GM03348 (cell line): ENCODE results near the gene CCDC187.

Experiments
- DNase-seq: peaks from one replicate; pipeline ENCODE4 v3.0.0; 2012; ENCODE audit warnings: low spot score

CCDC187 gene

GRCh38 chr9:136223871-136224640 lies 79.8 kb downstream of the CCDC187 start:
- no peak for DNase-seq

- DNase-seq = no peak
Measured at GRCh38 chr9:136222906-136223285, 81.0 kb downstream of the CCDC187 start.

- no peak for DNase-seq
Measured at GRCh38 chr9:136222166-136222905, 81.6 kb downstream of the CCDC187 start.

- DNase-seq = no peak
Measured at GRCh38 chr9:136220017-136220729, 83.7 kb downstream of the CCDC187 start.

- no peak for DNase-seq
Measured at GRCh38 chr9:136219276-136219675, 84.6 kb downstream of the CCDC187 start.

- no peak for DNase-seq
Measured at GRCh38 chr9:136218673-136219072, 85.2 kb downstream of the CCDC187 start.

GRCh38 chr9:136218271-136218670 lies 85.6 kb downstream of the CCDC187 start:
- DNase-seq = no peak

GRCh38 chr9:136216541-136217244 lies 87.2 kb downstream of the CCDC187 start:
- DNase-seq = no peak

- DNase-seq = no peak
Measured at GRCh38 chr9:136213733-136214132, 90.2 kb downstream of the CCDC187 start.

- no peak for DNase-seq
Measured at GRCh38 chr9:136212345-136212950, 91.4 kb downstream of the CCDC187 start.

GRCh38 chr9:136211441-136212344 lies 92.2 kb downstream of the CCDC187 start:
- DNase-seq = no peak

- DNase-seq = no peak
Measured at GRCh38 chr9:136211006-136211405, 92.9 kb downstream of the CCDC187 start.

- no peak for DNase-seq
Measured at GRCh38 chr9:136210276-136210675, 93.6 kb downstream of the CCDC187 start.

GRCh38 chr9:136209786-136210185 lies 94.1 kb downstream of the CCDC187 start:
- no peak for DNase-seq

- DNase-seq = no peak
Measured at GRCh38 chr9:136209232-136209631, 94.7 kb downstream of the CCDC187 start.

GRCh38 chr9:136208675-136209074 lies 95.2 kb downstream of the CCDC187 start:
- DNase-seq = no peak

- DNase-seq = no peak
Measured at GRCh38 chr9:136207616-136208015, 96.3 kb downstream of the CCDC187 start.

GRCh38 chr9:136206602-136207275 lies 97.2 kb downstream of the CCDC187 start:
- DNase-seq = no peak

GRCh38 chr9:136205707-136205992 lies 98.2 kb downstream of the CCDC187 start:
- DNase-seq = no peak
